ENCODE results near the gene ZNF385B.

DNA sequence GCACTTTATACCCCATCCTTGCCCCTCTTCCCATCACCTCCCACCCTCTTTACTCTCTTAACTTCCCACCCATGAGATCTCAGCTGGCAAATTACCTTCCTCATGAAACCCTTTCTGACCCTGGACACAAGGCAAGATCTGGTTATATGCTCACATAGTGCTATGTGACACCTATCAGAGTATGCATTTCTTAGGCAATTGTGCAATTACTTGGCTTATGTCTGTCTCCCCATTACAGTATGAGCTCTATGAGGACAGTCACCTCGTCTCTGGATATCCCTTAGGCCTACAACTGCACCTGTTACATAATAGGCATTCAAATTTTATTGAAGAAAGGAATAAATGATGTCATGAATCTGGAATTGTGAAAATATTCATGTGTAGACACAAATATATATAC is 91.4 kb downstream of the ZNF385B start:
- TF ChIP-seq, protein P1, sequence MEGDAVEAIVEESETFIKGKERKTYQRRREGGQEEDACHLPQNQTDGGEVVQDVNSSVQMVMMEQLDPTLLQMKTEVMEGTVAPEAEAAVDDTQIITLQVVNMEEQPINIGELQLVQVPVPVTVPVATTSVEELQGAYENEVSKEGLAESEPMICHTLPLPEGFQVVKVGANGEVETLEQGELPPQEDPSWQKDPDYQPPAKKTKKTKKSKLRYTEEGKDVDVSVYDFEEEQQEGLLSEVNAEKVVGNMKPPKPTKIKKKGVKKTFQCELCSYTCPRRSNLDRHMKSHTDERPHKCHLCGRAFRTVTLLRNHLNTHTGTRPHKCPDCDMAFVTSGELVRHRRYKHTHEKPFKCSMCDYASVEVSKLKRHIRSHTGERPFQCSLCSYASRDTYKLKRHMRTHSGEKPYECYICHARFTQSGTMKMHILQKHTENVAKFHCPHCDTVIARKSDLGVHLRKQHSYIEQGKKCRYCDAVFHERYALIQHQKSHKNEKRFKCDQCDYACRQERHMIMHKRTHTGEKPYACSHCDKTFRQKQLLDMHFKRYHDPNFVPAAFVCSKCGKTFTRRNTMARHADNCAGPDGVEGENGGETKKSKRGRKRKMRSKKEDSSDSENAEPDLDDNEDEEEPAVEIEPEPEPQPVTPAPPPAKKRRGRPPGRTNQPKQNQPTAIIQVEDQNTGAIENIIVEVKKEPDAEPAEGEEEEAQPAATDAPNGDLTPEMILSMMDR (IDR thresholded peaks at IDR 0.05) = no peak
- TF ChIP-seq POLR2AphosphoS5 (IDR thresholded peaks at IDR 0.05) = no peak
